Heart right ventricle (tissue), 16 donors: ENCODE measurements around the gene MRPL45. TPM values are rescaled to one million over a fixed set of nuclear protein-coding genes. Genes with fewer than 3 reads are reported as not detected.

Experiments used
- ATAC-seq, 8 donors: fragments of 200-7000 bp; cut with Tn5 transposase; one replicate each; pipeline ENCODE4 v1.9.1; 2020; ENCODE audit warnings: mild to moderate bottlenecking in 8 of 8, moderate library complexity in 8 of 8, moderate number of reproducible peaks in 1 of 8
- DNase-seq, 2 donors: peaks; one replicate each; pipeline ENCODE4 v3.0.0-alpha.2; 2020
- H3K27ac ChIP-seq, 10 donors: fragments of 200-600 bp; sonication (generic) in 2 of 10; one replicate each; pipeline versions ENCODE4 v1.5.0 to v1.8.0; 2020 to 2022; ENCODE audit warnings: mild to moderate bottlenecking in 3 of 10
- H3K27me3 ChIP-seq, 7 donors: fragments of 200-600 bp; one replicate each; pipeline ENCODE4 v1.8.0; 2021 to 2022; ENCODE audit warnings: mild to moderate bottlenecking in 2 of 7
- H3K36me3 ChIP-seq, 9 donors: fragments of 200-600 bp; sonication (generic) in 1 of 9; one replicate each; pipeline versions ENCODE4 v1.5.0 to v1.8.0; 2020 to 2022; ENCODE audit warnings: mild to moderate bottlenecking in 2 of 9
- H3K4me1 ChIP-seq, 9 donors: fragments of 200-600 bp; sonication (generic) in 1 of 9; one replicate each; pipeline versions ENCODE4 v1.5.0 to v1.8.0; 2020 to 2022; ENCODE audit warnings: mild to moderate bottlenecking in 4 of 9
- H3K4me3 ChIP-seq, 10 donors: fragments of 200-600 bp; sonication (generic) in 2 of 10; one replicate each; pipeline versions ENCODE4 v1.5.0 to v1.8.0; 2020 to 2022; ENCODE audit warnings: mild to moderate bottlenecking in 7 of 10, moderate library complexity in 2 of 10
- H3K9me3 ChIP-seq, 11 donors: fragments of 200-600 bp in 10 of 11; sonication (generic) in 2 of 11; one replicate each; pipeline versions ENCODE4 v1.5.0 to v1.8.0; 2013 to 2022; ENCODE audit warnings: mild to moderate bottlenecking in 2 of 11, control low read depth in 1 of 11, moderate library complexity in 1 of 11
- WGBS, 2 donors: extraction: QIAGEN DNeasy Blood & Tissue Kit; methylation state at CpG; one replicate each; pipeline ENCODE4 v1.1.7; 2013; ENCODE audit warnings: inconsistent platforms in 1 of 2; 5-methylcytosine and 5-hydroxymethylcytosine counted together
- intact Hi-C, 10 donors: fragments of 100-400 bp; cut with DNase I; formaldehyde crosslinking; loops; one replicate each; pipeline versions ENCODE4 v1.11.1 to v1.14.2; 2022
- polyA plus RNA-seq, 2 donors: library from polyadenylated mRNA; stranded (reverse); fragments of 200-250 nt; gene quantifications; one replicate each; pipeline ENCODE4 v1.2.3, GENCODE V29; 2013
- total RNA-seq, 10 donors: library from RNA; stranded (reverse); fragmentation: NEBNext Ultra II Directional in 3 of 10; extraction: Animal tissue kit (Norgen Biotek cat#: 25700) in 3 of 10; gene quantifications; one replicate each; pipeline versions ENCODE4 v1.2.1 to v1.2.4, GENCODE V29; 2021 to 2023
- TF ChIP-seq, protein P1 (sequence below), 9 donors: fragments of 200-600 bp; sonication (generic) in 2 of 9; IDR thresholded peaks; one replicate each; pipeline versions ENCODE4 v1.5.0 to v1.8.0; 2021 to 2022; ENCODE audit warnings: antibody characterized with exemption in 9 of 9, mild to moderate bottlenecking in 5 of 9, moderate library complexity in 1 of 9
- donor health status: Arrhythmogenic right ventricular cardiomyopathy.
- donor health status: ischemic (EF 13 %, LVEDD 7.1; RV severe dilation, severe dysfunction).
- donor health status: healthy with polysubstance abuse.
- donor health status: DM: no; HTN: yes; CAD: no.
- donor health status: DM: no; HTN: no; CAD: no.
- donor health status: ischemic (EF 25% LVEDD 6.9; RV normal size, moderate dysfunction).
- donor health status: ischemic (EF 25% LVEDD 5.7; RV mildly dilated, moderate dysfunction).
- donor health status: healthy.
- donor health status: DM: yes; HTN: yes; CAD: no.
- donor health status: Ischemic cardiomyopathy.
- donor health status: ischemic (EF 35%, LVEDD 5.7; RV mildly dilated, moderate dysfunction).
- donor health status: nonischemic (EF 11% LVEDD 7.7; RV severe dilation, severe dysfunction).
- donor health status: DM: yes; HTN: yes; CAD: no.
- donor health status: PGD.
- donor health status: ischemic (EF 29% LVEDD 5.4; RV normal size, mild dysfunction).
- donor health status: nonischemic (EF 23%, LVEDD 6.1; RV moderate dilation, normal function).

MRPL45 gene
- total and polyA plus RNA-seq, 12 donors, result 16.0 to 44.6 (median 38.1) TPM

DNA sequence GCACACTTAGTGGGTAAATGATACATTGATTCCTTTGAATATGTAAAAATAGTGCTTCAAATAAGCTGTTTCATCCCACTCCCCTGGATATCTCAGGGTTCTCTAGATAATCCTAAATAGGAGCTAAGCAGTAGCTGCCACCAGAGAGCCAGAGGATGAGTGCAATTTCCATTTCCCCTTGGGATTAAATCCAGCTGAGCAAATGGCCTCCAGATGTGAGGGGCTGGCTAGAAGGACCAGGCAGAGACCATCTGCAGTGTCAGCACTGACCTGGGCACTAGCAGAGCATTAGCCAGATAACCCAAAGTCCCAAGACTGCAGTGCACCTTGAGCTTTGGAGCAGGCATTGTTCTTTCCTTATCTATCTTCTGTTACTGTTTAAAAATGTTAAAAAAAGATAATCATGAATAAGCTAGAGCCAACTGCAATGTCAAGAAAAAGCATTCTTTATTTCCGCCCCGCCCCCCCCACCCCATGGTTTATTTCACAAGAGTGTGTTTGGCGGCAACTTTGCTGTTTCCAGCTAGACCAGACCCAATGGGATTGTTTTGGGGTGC, 27.3 kb downstream of the MRPL45 start:
- peaks cover 0 to 51% (median 9%) of the 10 kb centered on the region in 9 donors for H3K36me3 ChIP-seq
- H3K9me3 ChIP-seq, result no peaks in the 10 kb centered on the region
- DNase-seq (no peak), ATAC-seq (no peak)
- H3K27me3 ChIP-seq, result no peaks in the 10 kb centered on the region
- peaks cover 0 to 17% (median 10%) of the 10 kb centered on the region in 9 donors for H3K4me1 ChIP-seq
- TF ChIP-seq, protein P1, sequence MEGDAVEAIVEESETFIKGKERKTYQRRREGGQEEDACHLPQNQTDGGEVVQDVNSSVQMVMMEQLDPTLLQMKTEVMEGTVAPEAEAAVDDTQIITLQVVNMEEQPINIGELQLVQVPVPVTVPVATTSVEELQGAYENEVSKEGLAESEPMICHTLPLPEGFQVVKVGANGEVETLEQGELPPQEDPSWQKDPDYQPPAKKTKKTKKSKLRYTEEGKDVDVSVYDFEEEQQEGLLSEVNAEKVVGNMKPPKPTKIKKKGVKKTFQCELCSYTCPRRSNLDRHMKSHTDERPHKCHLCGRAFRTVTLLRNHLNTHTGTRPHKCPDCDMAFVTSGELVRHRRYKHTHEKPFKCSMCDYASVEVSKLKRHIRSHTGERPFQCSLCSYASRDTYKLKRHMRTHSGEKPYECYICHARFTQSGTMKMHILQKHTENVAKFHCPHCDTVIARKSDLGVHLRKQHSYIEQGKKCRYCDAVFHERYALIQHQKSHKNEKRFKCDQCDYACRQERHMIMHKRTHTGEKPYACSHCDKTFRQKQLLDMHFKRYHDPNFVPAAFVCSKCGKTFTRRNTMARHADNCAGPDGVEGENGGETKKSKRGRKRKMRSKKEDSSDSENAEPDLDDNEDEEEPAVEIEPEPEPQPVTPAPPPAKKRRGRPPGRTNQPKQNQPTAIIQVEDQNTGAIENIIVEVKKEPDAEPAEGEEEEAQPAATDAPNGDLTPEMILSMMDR (IDR thresholded peaks at IDR 0.05), result no peak
- intact Hi-C loops, result loop anchor here in 1 of 10 donors (5.0 to 10.0 kb wide), 2 partner anchors 53 to 81 kb away; no protein-coding TSS in a partner anchor
- no peak overlapping the region for H3K4me3 ChIP-seq
- WGBS, 2 donors, result 89 to 93% methylated on average over 3 of the region's 3 CpGs
- no peak overlapping the region for H3K27ac ChIP-seq

DNA sequence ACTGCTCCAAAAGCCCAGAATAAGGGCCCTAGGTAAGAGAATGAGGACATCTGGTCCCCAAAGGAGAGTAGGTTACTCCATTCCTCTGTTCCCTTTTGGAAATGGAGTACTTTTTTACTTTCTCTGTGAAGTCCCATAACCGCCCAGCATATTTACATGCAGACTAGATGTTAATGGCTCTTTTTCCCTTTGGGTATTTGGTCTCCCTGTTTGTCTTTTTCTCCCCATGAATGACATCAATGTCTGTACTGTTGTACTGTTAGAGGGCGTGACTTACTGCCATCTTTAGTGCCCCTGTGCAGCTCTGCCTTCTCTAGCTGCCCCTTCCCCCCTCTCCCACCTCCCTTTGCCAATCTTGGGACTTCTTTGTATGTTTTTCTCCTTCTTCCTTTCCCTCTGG, 27.8 kb downstream of the MRPL45 start:
- Histone ChIP-seq H3K4me1 (peaks cover 0 to 17% (median 10%) of the 10 kb centered on the region in 9 donors), H3K27me3 (peaks cover 0 to under 1% (median 0%) of the 10 kb centered on the region in 7 donors), H3K4me3 (no peak overlapping the region), H3K36me3 (peaks cover 0 to 46% (median 9%) of the 10 kb centered on the region in 9 donors), H3K27ac (no peak overlapping the region), H3K9me3 (no peaks in the 10 kb centered on the region)
- TF ChIP-seq, protein P1 (IDR thresholded peaks at IDR 0.05), result no peak
- ATAC-seq (no peak), DNase-seq (no peak)
- 75 to 85% methylated on average over 2 of the region's 2 CpGs for WGBS, 2 donors
- intact Hi-C loops, result loop anchor here in 1 of 10 donors (5.0 to 10.0 kb wide), 2 partner anchors 53 to 80 kb away; no protein-coding TSS in a partner anchor

DNA sequence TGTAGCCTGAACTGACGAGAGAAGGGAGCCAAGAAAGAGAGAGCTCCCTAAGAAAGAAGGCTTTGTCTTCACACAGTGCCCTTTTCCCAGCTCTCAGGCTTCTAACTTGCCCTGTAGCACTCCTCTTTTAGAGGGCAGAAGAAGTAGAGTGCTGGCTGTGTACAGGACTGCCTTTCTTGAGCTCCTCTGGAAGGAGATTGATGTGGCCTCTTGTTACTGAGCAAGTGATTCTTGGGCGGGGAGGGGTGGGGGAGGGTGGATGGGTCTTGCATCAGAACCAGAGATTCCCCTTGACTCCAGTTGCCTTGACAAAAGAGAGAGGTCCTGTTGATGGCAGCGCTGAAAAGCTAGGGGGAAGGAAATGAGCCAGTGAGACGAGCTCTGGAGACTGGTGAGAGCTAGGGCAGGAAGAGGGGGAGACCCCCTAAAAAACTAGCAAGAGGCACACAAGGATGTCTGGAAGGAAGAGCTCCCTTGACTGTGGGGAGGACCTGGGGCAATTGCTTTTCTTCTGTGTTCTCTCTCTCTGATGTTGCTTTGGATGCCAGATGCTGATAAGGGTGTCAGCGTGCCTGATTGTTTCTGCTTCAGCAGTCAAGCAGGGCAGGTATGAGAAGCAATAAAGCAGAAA, 28.4 kb downstream of the MRPL45 start:
- Histone ChIP-seq H3K4me3 (no peak overlapping the region), H3K27me3 (peaks cover 0 to 6% (median 0%) of the 10 kb centered on the region in 7 donors), H3K4me1 (peaks cover 0 to 17% (median 10%) of the 10 kb centered on the region in 9 donors), H3K36me3 (peaks cover 0 to 40% (median 9%) of the 10 kb centered on the region in 9 donors), H3K27ac (no peak overlapping the region), H3K9me3 (no peaks in the 10 kb centered on the region)
- TF ChIP-seq, protein P1 (IDR thresholded peaks at IDR 0.05), result no peak
- intact Hi-C loops, result loop anchor here in 1 of 10 donors (10.0 kb wide), 1 partner anchor 79 kb away; no protein-coding TSS in a partner anchor
- DNase-seq, result no peak
- WGBS, 2 donors, result 57 to 63% methylated on average over 5 of the region's 5 CpGs
- ATAC-seq, result no peak

DNA sequence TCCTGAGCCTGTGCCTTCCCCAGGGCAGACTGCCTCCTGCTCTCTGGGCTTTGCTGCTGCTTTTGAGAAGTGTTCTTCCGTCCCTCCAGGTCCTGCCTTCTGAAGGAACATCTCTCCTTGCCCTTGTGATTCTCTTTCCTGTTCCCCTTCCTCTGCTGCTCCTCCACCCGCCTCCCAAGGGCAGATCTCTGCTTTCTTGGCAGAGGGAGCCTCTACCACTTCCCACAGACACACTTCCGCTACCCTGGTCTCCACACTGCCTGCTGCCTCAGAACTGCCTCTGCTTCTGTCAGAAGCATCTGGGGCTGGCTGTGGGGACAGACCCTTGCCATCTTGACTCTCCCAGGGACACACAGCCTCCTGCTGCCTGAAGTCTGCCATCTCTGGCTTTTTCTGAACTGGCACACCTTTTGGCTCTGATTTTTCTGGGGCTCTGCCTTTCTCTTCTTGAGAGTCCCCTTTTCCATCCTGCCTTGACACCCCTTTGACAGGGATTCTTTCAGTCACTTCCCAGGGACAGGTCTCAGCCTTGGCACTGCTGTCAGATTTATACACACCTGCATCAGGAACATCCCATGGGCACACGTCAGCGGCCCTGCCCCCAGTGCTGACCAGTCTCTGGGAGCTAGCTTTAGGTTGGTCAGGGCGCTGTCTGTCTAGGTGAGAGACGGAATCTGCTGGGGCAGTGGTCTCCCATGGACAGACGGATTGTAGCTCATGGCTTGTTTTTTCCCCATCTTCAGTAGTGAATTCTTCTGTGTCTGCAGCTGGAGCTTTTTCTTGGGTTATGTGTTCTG, 30.2 kb downstream of the MRPL45 start:
- H3K27me3 ChIP-seq, result peaks cover 0 to 12% (median 0%) of the 10 kb centered on the region in 7 donors
- H3K27ac ChIP-seq, result peak overlapping the region in 2 of 10 donors; percentile 39 to 53
- ATAC-seq (peak in 7 of 8 donors; percentile 32 to 76 (median 52)), DNase-seq (peak in 1 of 2 donors; percentile 31)
- H3K36me3 ChIP-seq, result peaks cover 0 to 21% (median 5%) of the 10 kb centered on the region in 9 donors
- 76 to 78% methylated on average over 8 of the region's 8 CpGs for WGBS, 2 donors
- peaks cover 0 to 17% (median 10%) of the 10 kb centered on the region in 9 donors for H3K4me1 ChIP-seq
- TF ChIP-seq, protein P1 (IDR thresholded peaks at IDR 0.05), result no peak
- H3K4me3 ChIP-seq, result no peak overlapping the region
- no peaks in the 10 kb centered on the region for H3K9me3 ChIP-seq
- intact Hi-C loops, result loop anchor here in 1 of 10 donors (10.0 kb wide), 1 partner anchor 78 kb away; no protein-coding TSS in a partner anchor
